Brain microvascular endothelial cell (primary cell): Measurements from ENCODE around the gene PPP1R1A.
A peak's percentile ranks its signal among the peaks of the same experiment; 100 is the strongest.

Experiments
- DNase-seq: peaks from one replicate; pipeline ENCODE4 v3.0.0-alpha.2; 2020
- H3K27ac ChIP-seq: fragments of 250-450 bp; sonication (Bioruptor Pico); 2 replicates; pipeline ENCODE4 v1.5.1; 2020; ENCODE audit warnings: mild to moderate bottlenecking, moderate library complexity
- H3K27me3 ChIP-seq: fragments of 250-450 bp; sonication (Bioruptor Pico); replicated peaks from 2 replicates; pipeline ENCODE4 v1.5.1; 2020; ENCODE audit warnings: mild to moderate bottlenecking
- H3K36me3 ChIP-seq: fragments of 250-450 bp; sonication (Bioruptor Pico); replicated peaks from 2 replicates; pipeline ENCODE4 v1.5.1; 2020; ENCODE audit warnings: mild to moderate bottlenecking
- H3K4me3 ChIP-seq: 2 replicates; pipeline ENCODE4 v1.5.1; 2011; ENCODE audit warnings: low read depth, mild to moderate bottlenecking, control low read depth, low read length, moderate library complexity
- CTCF ChIP-seq: IDR thresholded peaks from 2 replicates; pipeline ENCODE4 v1.5.1; 2011; ENCODE audit warnings: low read depth, mild to moderate bottlenecking, moderate library complexity, low read length, control low read depth, inconsistent platforms; ENCODE audit errors: missing control alignments
- in situ Hi-C: cut with HindIII; loops from 2 replicates; pipeline ENCODE4 v1.10.0; 2017; ENCODE audit warnings: low sequenced_read_pairs, low pct_ligation_motif_present

The PPP1R1A gene

GRCh38 chr12:54606556-54606955 is 18.1 kb upstream of the PPP1R1A start:
- H3K4me3 ChIP-seq, result no peak overlapping the region
- H3K27me3 ChIP-seq, result peaks cover under 1% of the 10 kb centered on the region
- in situ Hi-C loops, result no loop called here
- no peak for DNase-seq
- no peak for TF ChIP-seq CTCF
- no peak overlapping the region for H3K27ac ChIP-seq
- H3K36me3 ChIP-seq, result no peaks in the 10 kb centered on the region

DNA sequence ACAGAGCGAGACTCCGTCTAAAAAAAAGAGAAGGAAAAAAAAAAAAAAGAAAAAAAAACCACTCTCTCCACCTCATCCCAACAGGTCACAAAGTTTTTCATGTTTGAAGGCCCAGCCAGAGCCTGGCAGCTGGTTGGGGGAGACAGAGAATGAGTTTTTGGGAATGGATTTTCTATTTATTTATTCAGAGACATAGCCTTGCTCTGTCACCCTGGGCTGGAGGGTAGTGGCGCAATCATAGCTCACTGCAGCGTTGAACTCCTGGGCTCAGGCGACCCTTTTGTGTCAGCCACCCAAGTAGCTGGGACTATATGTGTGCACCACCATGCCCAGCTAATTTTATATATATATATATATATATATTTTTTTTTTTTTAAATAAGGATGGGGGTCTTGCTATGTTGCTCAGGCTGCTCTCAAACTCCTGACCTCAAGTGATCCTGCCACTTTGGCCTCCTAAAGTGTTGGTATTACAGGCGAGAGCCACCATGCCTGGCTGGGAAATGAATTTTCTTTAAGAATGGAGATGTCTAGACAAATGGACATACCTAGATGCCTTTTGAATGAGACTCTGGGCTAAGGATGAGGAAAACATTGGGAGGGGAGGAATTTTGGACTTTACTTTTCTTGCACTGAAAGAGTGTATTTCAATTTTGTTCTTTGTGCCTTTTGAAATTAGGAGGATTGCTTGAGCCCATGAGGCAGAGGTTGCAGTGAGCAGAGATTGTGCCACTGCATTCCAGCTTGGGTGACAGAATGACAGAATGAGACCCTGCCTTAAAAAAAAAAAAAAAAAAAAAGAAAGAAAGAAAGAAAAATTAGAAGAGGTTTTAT is 16.9 kb upstream of the PPP1R1A start:
- no peak for TF ChIP-seq CTCF
- no peak for DNase-seq
- no peaks in the 10 kb centered on the region for H3K27me3 ChIP-seq
- H3K27ac ChIP-seq, result no peak overlapping the region
- H3K36me3 ChIP-seq, result no peaks in the 10 kb centered on the region
- no peak overlapping the region for H3K4me3 ChIP-seq
- in situ Hi-C loops, result no loop called here

GRCh38 chr12:54604436-54604835 is 16.0 kb upstream of the PPP1R1A start:
- Histone ChIP-seq H3K27me3 (no peaks in the 10 kb centered on the region), H3K27ac (no peak overlapping the region), H3K4me3 (no peak overlapping the region), H3K36me3 (no peaks in the 10 kb centered on the region)
- no peak for DNase-seq
- no peak for TF ChIP-seq CTCF
- in situ Hi-C loops, result no loop called here

- Histone ChIP-seq H3K27me3 (no peaks in the 10 kb centered on the region), H3K36me3 (no peaks in the 10 kb centered on the region), H3K4me3 (no peak overlapping the region), H3K27ac (no peak overlapping the region)
- DNase-seq, result no peak
- TF ChIP-seq CTCF, result no peak
- in situ Hi-C loops, result no loop called here
Measured at GRCh38 chr12:54603872-54604271, 15.4 kb upstream of the PPP1R1A start.

- DNase-seq, result peak; percentile 68
- Histone ChIP-seq H3K27me3 (no peaks in the 10 kb centered on the region), H3K4me3 (no peak overlapping the region), H3K36me3 (no peaks in the 10 kb centered on the region), H3K27ac (no peak overlapping the region)
- in situ Hi-C loops, result no loop called here
- peak; percentile 93 for TF ChIP-seq CTCF
Measured at GRCh38 chr12:54603173-54603814, 14.8 kb upstream of the PPP1R1A start.

DNA sequence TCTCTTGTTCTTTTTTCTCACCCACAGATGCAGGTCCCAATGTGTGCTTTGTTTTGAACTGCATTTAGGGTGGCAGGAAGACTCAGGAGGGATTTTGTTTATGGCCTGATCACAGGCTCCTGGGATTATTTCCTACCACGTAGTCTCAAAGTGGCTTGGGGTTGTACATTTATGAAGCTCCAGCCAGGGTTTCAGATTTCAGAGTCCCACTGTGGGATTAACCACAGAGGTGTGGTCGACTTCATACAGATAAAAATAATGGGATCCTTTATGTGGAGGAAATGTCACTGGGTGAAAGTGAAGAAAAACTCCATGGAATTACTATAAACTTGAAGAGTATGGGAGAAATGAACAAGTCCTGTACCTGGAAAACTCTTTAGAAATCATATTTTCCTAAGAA is 14.2 kb upstream of the PPP1R1A start:
- Histone ChIP-seq H3K36me3 (no peaks in the 10 kb centered on the region), H3K27ac (no peak overlapping the region), H3K27me3 (no peaks in the 10 kb centered on the region), H3K4me3 (no peak overlapping the region)
- in situ Hi-C loops, result no loop called here
- no peak for TF ChIP-seq CTCF
- DNase-seq, result no peak
